H9 (cell line): ENCODE results near the gene GABARAP. TPM values are rescaled to one million over a fixed set of nuclear protein-coding genes. Genes with fewer than 3 reads are reported as not detected.

Experiments
- DNase-seq: peaks from one replicate; pipeline ENCODE4 v3.0.0-alpha.2; 2017
- H2AFZ ChIP-seq: one replicate; pipeline ENCODE4 v1.6.1; 2013; ENCODE audit warnings: mild to moderate bottlenecking, low read length, control low read depth, moderate library complexity
- H2AK5ac ChIP-seq: 2 replicates; pipeline ENCODE4 v1.6.1; 2013; ENCODE audit warnings: low read length, control low read depth, mixed read lengths; ENCODE audit not compliant: insufficient read length
- H2BK120ac ChIP-seq: one replicate; pipeline ENCODE4 v1.6.1; 2013; ENCODE audit warnings: low read depth, mild to moderate bottlenecking, low read length, control low read depth, inconsistent platforms; ENCODE audit not compliant: poor library complexity, severe bottlenecking
- H2BK12ac ChIP-seq: 2 replicates; pipeline ENCODE4 v1.6.1; 2013; ENCODE audit warnings: low read length, control low read depth, mixed read lengths, low read depth; ENCODE audit not compliant: insufficient read length
- H2BK15ac ChIP-seq: 2 replicates; pipeline ENCODE4 v1.6.1; 2013; ENCODE audit warnings: low read depth, low read length, control low read depth
- H2BK20ac ChIP-seq: one replicate; pipeline ENCODE4 v1.6.1; 2013; ENCODE audit warnings: low read depth, mild to moderate bottlenecking, low read length, control low read depth, inconsistent platforms; ENCODE audit not compliant: poor library complexity, severe bottlenecking
- H2BK5ac ChIP-seq: 2 replicates; pipeline ENCODE4 v1.6.1; 2013; ENCODE audit warnings: low read length, control low read depth, mixed read lengths; ENCODE audit not compliant: insufficient read length
- H3K14ac ChIP-seq: 2 replicates; pipeline ENCODE4 v1.6.1; 2013; ENCODE audit warnings: low read length, control low read depth; ENCODE audit not compliant: insufficient read depth
- H3K18ac ChIP-seq: 2 replicates; pipeline ENCODE4 v1.6.1; 2013; ENCODE audit warnings: low read depth, mild to moderate bottlenecking, mixed read lengths, low read length, control low read depth; ENCODE audit not compliant: insufficient read length
- H3K23ac ChIP-seq: 2 replicates; pipeline ENCODE4 v1.6.1; 2013; ENCODE audit warnings: low read length, control low read depth, mixed read lengths, low read depth; ENCODE audit not compliant: insufficient read length
- H3K23me2 ChIP-seq: 2 replicates; pipeline ENCODE4 v1.6.1; 2013; ENCODE audit warnings: low read depth, mild to moderate bottlenecking, mixed read lengths, low read length, control low read depth; ENCODE audit not compliant: insufficient read length, poor library complexity, severe bottlenecking
- H3K27ac ChIP-seq: 2 replicates; pipeline ENCODE4 v1.5.1; 2013; ENCODE audit warnings: low read length, control low read depth, mixed read lengths, low read depth; ENCODE audit not compliant: insufficient read length
- H3K27me3 ChIP-seq: 2 replicates; pipeline ENCODE4 v1.6.1; 2013; ENCODE audit warnings: low read length, control low read depth, inconsistent platforms; ENCODE audit not compliant: insufficient read depth
- H3K4ac ChIP-seq: 2 replicates; pipeline ENCODE4 v1.6.1; 2013; ENCODE audit warnings: low read depth, mild to moderate bottlenecking, control low read depth, inconsistent platforms, low read length, moderate library complexity
- H3K4me1 ChIP-seq: 2 replicates; pipeline ENCODE4 v1.6.1; 2013; ENCODE audit warnings: low read length, control low read depth, inconsistent platforms; ENCODE audit not compliant: insufficient read depth
- H3K4me2 ChIP-seq: 2 replicates; pipeline ENCODE4 v1.6.1; 2013; ENCODE audit warnings: low read length, control low read depth, mixed read lengths; ENCODE audit not compliant: insufficient read length, insufficient read depth
- H3K56ac ChIP-seq: 2 replicates; pipeline ENCODE4 v1.6.1; 2013; ENCODE audit warnings: low read depth, mild to moderate bottlenecking, mixed read lengths, low read length, control low read depth; ENCODE audit not compliant: insufficient read length
- H3K79me1 ChIP-seq: 2 replicates; pipeline ENCODE4 v1.6.1; 2013; ENCODE audit warnings: low read depth, mild to moderate bottlenecking, moderate library complexity, low read length, control low read depth, inconsistent platforms; ENCODE audit not compliant: insufficient read depth, poor library complexity, severe bottlenecking
- H3K79me2 ChIP-seq: 2 replicates; pipeline ENCODE4 v1.6.1; 2013; ENCODE audit warnings: low read length, control low read depth, inconsistent platforms; ENCODE audit not compliant: insufficient read depth
- H3K9ac ChIP-seq: 2 replicates; pipeline ENCODE4 v1.6.1; 2013; ENCODE audit warnings: low read length, control low read depth, mixed read lengths; ENCODE audit not compliant: insufficient read length; ENCODE audit errors: extremely low read depth
- H3K9me3 ChIP-seq: one replicate; pipeline ENCODE4 v1.6.1; 2013; ENCODE audit warnings: low read depth, low read length, inconsistent platforms; ENCODE audit not compliant: control insufficient read depth
- H3T11ph ChIP-seq: one replicate; pipeline ENCODE4 v1.6.1; 2013; ENCODE audit warnings: mild to moderate bottlenecking, low read length, control low read depth, inconsistent platforms
- H4K20me1 ChIP-seq: one replicate; pipeline ENCODE4 v1.6.1; 2013; ENCODE audit not compliant: control insufficient read depth, insufficient read length, insufficient read depth
- H4K5ac ChIP-seq: 2 replicates; pipeline ENCODE4 v1.6.1; 2013; ENCODE audit warnings: low read depth, mild to moderate bottlenecking, mixed read lengths, low read length, control low read depth; ENCODE audit not compliant: insufficient read length
- H4K8ac ChIP-seq: replicated peaks from 2 replicates; pipeline ENCODE4 v1.6.1; 2013; ENCODE audit warnings: low read length, control low read depth, mixed read lengths, low read depth; ENCODE audit not compliant: insufficient read length
- H4K91ac ChIP-seq: 2 replicates; pipeline ENCODE4 v1.6.1; 2013; ENCODE audit warnings: low read depth, mild to moderate bottlenecking, moderate library complexity, mixed read lengths, low read length, control low read depth; ENCODE audit not compliant: insufficient read length
- H3K27ac Mint-ChIP-seq, 3 experiments: 2 replicates in 2 of 3; 3 replicates in 1 of 3; pipeline ENCODE4 v1.8.0; 2020 to 2021; ENCODE audit warnings: mixed read lengths in 3 of 3, mild to moderate bottlenecking in 1 of 3, moderate library complexity in 1 of 3
- H3K27me3 Mint-ChIP-seq: 2 replicates; pipeline ENCODE4 v1.8.0; 2021; ENCODE audit warnings: low read depth, mild to moderate bottlenecking, moderate library complexity, mixed read lengths
- H3K36me3 Mint-ChIP-seq, 3 experiments: 2 replicates in 2 of 3; 3 replicates in 1 of 3; pipeline ENCODE4 v1.8.0; 2020 to 2021; ENCODE audit warnings: low read depth in 3 of 3, mixed read lengths in 3 of 3; ENCODE audit not compliant: insufficient read depth in 1 of 3
- H3K4me1 Mint-ChIP-seq, 2 experiments: 2 replicates each; pipeline ENCODE4 v1.8.0; 2020; ENCODE audit warnings: mixed read lengths in 2 of 2
- H3K4me3 Mint-ChIP-seq, 2 experiments: 2 replicates in 1 of 2; 3 replicates in 1 of 2; pipeline ENCODE4 v1.8.0; 2020 to 2021; ENCODE audit warnings: mild to moderate bottlenecking in 2 of 2, mixed read lengths in 2 of 2, moderate library complexity in 1 of 2
- H3K9me3 Mint-ChIP-seq, 2 experiments: 2 replicates in 1 of 2; 3 replicates in 1 of 2; pipeline ENCODE4 v1.8.0; 2020; ENCODE audit warnings: mild to moderate bottlenecking in 2 of 2, mixed read lengths in 2 of 2, moderate library complexity in 1 of 2
- CTCF ChIP-seq: fragments of 200-600 bp; sonication (generic); conservative IDR thresholded peaks from 3 replicates; pipeline ENCODE4 v1.8.0; 2021; ENCODE audit warnings: antibody characterized with exemption, mild to moderate bottlenecking
- WGBS: extraction: QIAGEN DNeasy Blood & Tissue Kit; methylation state at CpG from one replicate; pipeline ENCODE4 v1.1.7; 2013; ENCODE audit warnings: missing lambda C conversion rate, low lambda C conversion rate, mixed read lengths; ENCODE audit not compliant: insufficient read length; ENCODE audit errors: extremely low coverage; 5-methylcytosine and 5-hydroxymethylcytosine counted together
- total RNA-seq: library from RNA; stranded (reverse); gene quantifications from 2 replicates; pipeline ENCODE4 v1.2.1, GENCODE V29; 2021

Gene GABARAP
- total RNA-seq, 1 experiment from 2014 or later = 261 TPM

GRCh38 chr17:7191571-7192270, 50.5 kb downstream of the GABARAP start:
- TF ChIP-seq CTCF = no peak
- peak overlapping the region in 2 of 3 experiments; percentile 73 to 89; a peak in 4 of 7 replicates for H3K27ac Mint-ChIP-seq
- H3K27ac ChIP-seq = no peak overlapping the region

More at GRCh38 chr17:7191571-7192270, 50.5 kb downstream of the GABARAP start:
- no peak overlapping the region for H2AFZ ChIP-seq
- H3K23me2 ChIP-seq = no peaks in the 10 kb centered on the region
- no peak overlapping the region for H3T11ph ChIP-seq
- Mint-ChIP-seq H3K36me3 (peaks cover 38 to 66% (median 53%) of the 10 kb centered on the region in 3 experiments), H3K4me3 (peak overlapping the region in 1 of 2 experiments; percentile 53; a peak in 2 of 5 replicates), H3K27me3 (no peaks in the 10 kb centered on the region), H3K4me1 (peaks cover under 1 to 6% of the 10 kb centered on the region in 2 experiments; a peak in 1 of 4 replicates), H3K9me3 (no peaks in the 10 kb centered on the region)
- no peak overlapping the region for H3K23ac ChIP-seq
- H3K14ac ChIP-seq = no peak overlapping the region
- no peak overlapping the region for H3K4ac ChIP-seq
- H2BK120ac ChIP-seq = no peak overlapping the region
- H2BK15ac ChIP-seq = no peak overlapping the region
- DNase-seq = peak; percentile 94
- no peaks in the 10 kb centered on the region for H3K79me2 ChIP-seq
- H3K18ac ChIP-seq = no peak overlapping the region
- no peak overlapping the region for H4K8ac ChIP-seq
- H3K79me1 ChIP-seq = no peaks in the 10 kb centered on the region
- no peaks in the 10 kb centered on the region for H4K20me1 ChIP-seq
- no peak overlapping the region for H2BK20ac ChIP-seq
- H3K27me3 ChIP-seq = no peaks in the 10 kb centered on the region
- no peak overlapping the region for H2BK12ac ChIP-seq
- no peaks in the 10 kb centered on the region for H3K9me3 ChIP-seq
- no peaks in the 10 kb centered on the region for H3K4me1 ChIP-seq
- no CpG with 5 or more reads among the region's 26 CpGs for WGBS
- H3K9ac ChIP-seq = no peak overlapping the region
- no peak overlapping the region for H2BK5ac ChIP-seq
- H4K5ac ChIP-seq = no peak overlapping the region
- no peak overlapping the region for H2AK5ac ChIP-seq
- no peak overlapping the region for H3K56ac ChIP-seq
- H4K91ac ChIP-seq = no peak overlapping the region
- no peak overlapping the region for H3K4me2 ChIP-seq
